NCI-H446 (cell line): ENCODE measurements around the gene LELP1.

Experiments
- DNase-seq, 2 experiments: peaks; one replicate each; lab custom pipeline; 2025; lab: John Stamatoyannopoulos, UW

The LELP1 gene

GRCh38 chr1:153229076-153229829 lies 26.0 kb downstream of the LELP1 start:
- DNase-seq, result peak; percentile 7 to 23

- no peak for DNase-seq
Observed at GRCh38 chr1:153231363-153231762, 28.1 kb downstream of the LELP1 start.

GRCh38 chr1:153231785-153232184 lies 28.6 kb downstream of the LELP1 start:
- DNase-seq, result no peak

- no peak for DNase-seq
Observed at GRCh38 chr1:153232553-153232952, 29.3 kb downstream of the LELP1 start.

GRCh38 chr1:153233448-153233847 lies 30.2 kb downstream of the LELP1 start:
- no peak for DNase-seq

- DNase-seq, result no peak
Observed at GRCh38 chr1:153238527-153238926, 35.3 kb downstream of the LELP1 start.

GRCh38 chr1:153242160-153242559 lies 38.9 kb downstream of the LELP1 start:
- DNase-seq, result no peak

- no peak for DNase-seq
Observed at GRCh38 chr1:153245466-153245865, 42.2 kb downstream of the LELP1 start.

- no peak for DNase-seq
Observed at GRCh38 chr1:153246018-153246417, 42.8 kb downstream of the LELP1 start.

- DNase-seq, result no peak
Observed at GRCh38 chr1:153246825-153247224, 43.6 kb downstream of the LELP1 start.

- DNase-seq, result no peak
Observed at GRCh38 chr1:153248176-153248879, 45.1 kb downstream of the LELP1 start.

GRCh38 chr1:153250166-153250565 lies 46.9 kb downstream of the LELP1 start:
- DNase-seq, result no peak

- no peak for DNase-seq
Observed at GRCh38 chr1:153251087-153251486, 47.9 kb downstream of the LELP1 start.

GRCh38 chr1:153251562-153251961 lies 48.3 kb downstream of the LELP1 start:
- DNase-seq, result no peak

- no peak for DNase-seq
Observed at GRCh38 chr1:153251988-153252387, 48.8 kb downstream of the LELP1 start.

GRCh38 chr1:153253076-153253475 lies 49.8 kb downstream of the LELP1 start:
- no peak for DNase-seq

GRCh38 chr1:153253693-153254092 lies 50.5 kb downstream of the LELP1 start:
- DNase-seq, result no peak
